H1 (cell line): ENCODE measurements around the gene MPZL3. TPM values are rescaled to one million over a fixed set of nuclear protein-coding genes. Genes with fewer than 3 reads are reported as not detected.

ENCODE experiments used
- CTCF ChIA-PET: fragments of 300-600 bp; sonication (Branson Sonifier 250); formaldehyde crosslinking; loops from one replicate; lab custom pipeline; 2021; ENCODE audit not compliant: partially characterized antibody; lab: Charles Lee
- POLR2A ChIA-PET: fragments of 300-600 bp; sonication (Branson Sonifier 250); formaldehyde crosslinking; loops from one replicate; lab custom pipeline; 2021; ENCODE audit warnings: inconsistent platforms; ENCODE audit not compliant: partially characterized antibody; lab: Charles Lee
- DNase-seq, 2 experiments: peaks; one replicate each; pipeline versions ENCODE4 v3.0.0 to v3.0.0-alpha.2; 2010 to 2022; ENCODE audit warnings: low spot score in 2 of 2, low read depth in 1 of 2, mixed read lengths in 1 of 2
- FAIRE-seq: peaks from 2 replicates; lab custom pipeline; 2011; peaks lifted over from hg19 to GRCh38; lab: Jason Lieb, UNC
- H2AFZ ChIP-seq: 2 replicates; pipeline ENCODE4 v1.8.1; 2012; ENCODE audit warnings: low read length, inconsistent platforms
- H2AK5ac ChIP-seq: 2 replicates; pipeline ENCODE4 v1.6.1; 2013; ENCODE audit warnings: low read depth, low read length
- H2BK120ac ChIP-seq: replicated peaks from 2 replicates; pipeline ENCODE3; 2013; ENCODE audit warnings: low read depth, low read length, inconsistent platforms
- H2BK12ac ChIP-seq: 2 replicates; pipeline ENCODE4 v1.6.1; 2013; ENCODE audit warnings: low read depth, low read length
- H2BK15ac ChIP-seq: 2 replicates; pipeline ENCODE4 v1.6.1; 2013; ENCODE audit warnings: low read length
- H2BK20ac ChIP-seq: 2 replicates; pipeline ENCODE4 v1.6.1; 2013; ENCODE audit warnings: low read length
- H2BK5ac ChIP-seq: 2 replicates; pipeline ENCODE4 v1.6.1; 2013; ENCODE audit warnings: low read depth, low read length
- H3K14ac ChIP-seq: 2 replicates; pipeline ENCODE4 v1.6.1; 2013; ENCODE audit warnings: inconsistent platforms; ENCODE audit not compliant: insufficient read length
- H3K18ac ChIP-seq: 2 replicates; pipeline ENCODE4 v1.6.1; 2013; ENCODE audit warnings: low read length; ENCODE audit errors: extremely low read depth
- H3K23ac ChIP-seq: 2 replicates; pipeline ENCODE4 v1.6.1; 2013; ENCODE audit warnings: inconsistent platforms; ENCODE audit not compliant: insufficient read length
- H3K23me2 ChIP-seq: 2 replicates; pipeline ENCODE4 v1.6.1; 2013; ENCODE audit warnings: low read depth, low read length
- H3K27ac ChIP-seq: 2 replicates; pipeline ENCODE4 v1.6.1; 2011; ENCODE audit warnings: low read depth, low read length, inconsistent platforms
- H3K27me3 ChIP-seq, 4 experiments: replicated peaks in 1 of 4; 1 replicate in 1 of 4; 2 replicates in 3 of 4; pipeline versions ENCODE4 v1.6.1 to v1.8.1; 2011 to 2013; ENCODE audit warnings: low read length in 3 of 4, mild to moderate bottlenecking in 3 of 4, inconsistent platforms in 2 of 4, mixed read lengths in 2 of 4, moderate library complexity in 1 of 4; ENCODE audit not compliant: control insufficient read depth in 3 of 4, insufficient read depth in 3 of 4; ENCODE audit errors: extremely low read depth in 1 of 4
- H3K36me3 ChIP-seq, 4 experiments: 2 replicates each; pipeline versions ENCODE4 v1.6.1 to v1.8.1; 2011 to 2013; ENCODE audit warnings: mild to moderate bottlenecking in 4 of 4, low read length in 3 of 4, moderate library complexity in 2 of 4, control low read depth in 1 of 4, inconsistent platforms in 1 of 4; ENCODE audit not compliant: insufficient read depth in 4 of 4, control insufficient read depth in 2 of 4
- H3K4ac ChIP-seq: replicated peaks from 2 replicates; pipeline ENCODE3; 2013; ENCODE audit warnings: low read length, low read depth, mixed read lengths, inconsistent platforms; ENCODE audit not compliant: insufficient read length
- H3K4me1 ChIP-seq, 4 experiments: replicated peaks in 1 of 4; 1 replicate in 1 of 4; 2 replicates in 3 of 4; pipeline versions ENCODE4 v1.6.1 to v1.8.1; 2011 to 2013; ENCODE audit warnings: low read length in 3 of 4, inconsistent platforms in 2 of 4, mixed read lengths in 1 of 4; ENCODE audit not compliant: insufficient read depth in 4 of 4, control insufficient read depth in 3 of 4
- H3K4me2 ChIP-seq, 2 experiments: 2 replicates each; pipeline versions ENCODE4 v1.6.1 to v1.8.1; 2011 to 2013; ENCODE audit warnings: low read depth in 2 of 2, low read length in 2 of 2, control low read depth in 1 of 2, inconsistent platforms in 1 of 2, mild to moderate bottlenecking in 1 of 2; ENCODE audit not compliant: insufficient read depth in 1 of 2
- H3K4me3 ChIP-seq, 4 experiments: fragments of 200-600, 300-600 bp in 1 of 4; sonication (generic), shearing (Covaris generic), sonication (Bioruptor Twin) in 1 of 4; 2 replicates each; pipeline versions ENCODE4 v1.5.1 to v1.8.1; 2011 to 2016; ENCODE audit warnings: low read length in 4 of 4, low read depth in 3 of 4, control low read depth in 2 of 4, inconsistent platforms in 2 of 4, mild to moderate bottlenecking in 2 of 4, mixed read lengths in 1 of 4, moderate library complexity in 1 of 4; ENCODE audit not compliant: insufficient read depth in 2 of 4; ENCODE audit errors: extremely low read depth in 1 of 4
- H3K56ac ChIP-seq: replicated peaks from 2 replicates; pipeline ENCODE3; 2013; ENCODE audit warnings: low read depth, mild to moderate bottlenecking, mixed read lengths, low read length, inconsistent platforms; ENCODE audit not compliant: insufficient read length
- H3K79me1 ChIP-seq: 2 replicates; pipeline ENCODE4 v1.6.1; 2013; ENCODE audit warnings: low read depth, low read length, control low read depth
- H3K79me2 ChIP-seq, 2 experiments: 2 replicates each; pipeline versions ENCODE4 v1.6.1 to v1.8.1; 2012 to 2013; ENCODE audit warnings: low read length in 2 of 2, mild to moderate bottlenecking in 2 of 2, inconsistent platforms in 1 of 2; ENCODE audit not compliant: insufficient read depth in 2 of 2, control insufficient read depth in 1 of 2
- H3K9ac ChIP-seq, 4 experiments: replicated peaks in 1 of 4; 1 replicate in 1 of 4; 2 replicates in 3 of 4; pipeline versions ENCODE4 v1.6.1 to v1.8.1; 2011 to 2013; ENCODE audit warnings: low read depth in 3 of 4, low read length in 3 of 4, control low read depth in 2 of 4, mild to moderate bottlenecking in 2 of 4, moderate library complexity in 2 of 4, inconsistent platforms in 1 of 4; ENCODE audit errors: extremely low read depth in 1 of 4
- H3K9me3 ChIP-seq, 2 experiments: 2 replicates each; pipeline versions ENCODE4 v1.6.1 to v1.8.1; 2012 to 2013; ENCODE audit warnings: mild to moderate bottlenecking in 2 of 2, moderate library complexity in 2 of 2, control low read depth in 1 of 2, inconsistent platforms in 1 of 2, low read depth in 1 of 2, low read length in 1 of 2, mixed read lengths in 1 of 2; ENCODE audit not compliant: insufficient read depth in 2 of 2
- H4K20me1 ChIP-seq, 2 experiments: replicated peaks in 1 of 2; 2 replicates each; pipeline versions ENCODE3 to v1.8.1; 2011 to 2013; ENCODE audit warnings: inconsistent platforms in 2 of 2, low read length in 2 of 2, mild to moderate bottlenecking in 1 of 2; ENCODE audit not compliant: insufficient read depth in 2 of 2, control insufficient read depth in 1 of 2
- H4K5ac ChIP-seq: 2 replicates; pipeline ENCODE4 v1.6.1; 2013; ENCODE audit warnings: low read length, low read depth, mixed read lengths, inconsistent platforms; ENCODE audit not compliant: insufficient read length
- H4K8ac ChIP-seq: 2 replicates; pipeline ENCODE4 v1.8.0; 2013; ENCODE audit warnings: mild to moderate bottlenecking, moderate library complexity, low read length, inconsistent platforms; ENCODE audit not compliant: insufficient read depth; ENCODE audit errors: extremely low read depth
- H4K91ac ChIP-seq: replicated peaks from 2 replicates; pipeline ENCODE3; 2013; ENCODE audit warnings: low read length, mixed read lengths, inconsistent platforms; ENCODE audit not compliant: insufficient read length
- CREB1 ChIP-seq: IDR thresholded peaks from 2 replicates; pipeline ENCODE4 v1.6.1; 2012; ENCODE audit warnings: inconsistent platforms
- JUND ChIP-seq: IDR thresholded peaks from 2 replicates; pipeline ENCODE4 v1.6.1; 2011; ENCODE audit warnings: mild to moderate bottlenecking, improper control_type of control experiment, low read length
- NANOG ChIP-seq: IDR thresholded peaks from 2 replicates; pipeline ENCODE4 v1.6.1; 2011; ENCODE audit warnings: low read length, low read depth, mild to moderate bottlenecking, inconsistent platforms; ENCODE audit not compliant: insufficient read depth, poor library complexity, severe bottlenecking
- RAD21 ChIP-seq, 2 experiments: IDR thresholded peaks in 1 of 2; conservative IDR thresholded peaks in 1 of 2; 2 replicates each; pipeline ENCODE4 v1.6.1; 2011; ENCODE audit warnings: low read depth in 2 of 2, low read length in 2 of 2, improper control_type of control experiment in 1 of 2, inconsistent platforms in 1 of 2, mild to moderate bottlenecking in 1 of 2, moderate library complexity in 1 of 2
- WGBS, 2 experiments: shearing (Covaris generic) in 1 of 2; methylation state at CpG; one replicate each; pipeline versions ENCODE4 v1.1.6 to v1.1.7; 2013 to 2015; ENCODE audit warnings: low lambda C conversion rate in 2 of 2, mixed read lengths in 2 of 2, inconsistent platforms in 1 of 2, low coverage in 1 of 2, missing lambda C conversion rate in 1 of 2; ENCODE audit not compliant: insufficient replicate concordance in 2 of 2, insufficient coverage in 1 of 2, insufficient read length in 1 of 2; ENCODE audit errors: extremely low coverage in 1 of 2, missing lambda C conversion rate in 1 of 2; 5-methylcytosine and 5-hydroxymethylcytosine counted together
- polyA plus RNA-seq, 7 experiments: library from polyadenylated mRNA; depleted of rRNA in 3 of 7; stranded (reverse) in 5 of 7; unstranded in 2 of 7; fragments of >200 nt in 5 of 7; fragments of 200-250 nt in 2 of 7; gene quantifications; 1 replicate in 5 of 7; 2 replicates in 1 of 7; 4 replicates in 1 of 7; pipeline versions ENCODE4 v1.2.1 to v1.2.3, GENCODE V29; 2011 to 2013; ENCODE audit warnings: missing spikeins in 2 of 7, mixed read lengths in 2 of 7
- total RNA-seq: library from RNA; stranded (reverse); fragmentation: NEBNext Ultra II Directional; extraction: Animal tissue kit (Norgen Biotek cat#: 25700); gene quantifications from 2 replicates; pipeline ENCODE4 v1.2.1, GENCODE V29; 2021

Gene MPZL3
- total and polyA plus RNA-seq, 2 of the 8 experiments (the other 6 are each of a cell fraction or from before 2014, with no cell fraction given), result 1.1 to 3.9 TPM

- no peak overlapping the region for H3K9ac ChIP-seq
- H3K4me2 ChIP-seq, result no peak overlapping the region
- no peak overlapping the region for H2AK5ac ChIP-seq
- H3K4me1 ChIP-seq, result peaks cover 3 to 11% (median 4%) of the 10 kb centered on the region in 4 experiments; a peak in 4 of 7 replicates
- no peak overlapping the region for H3K23ac ChIP-seq
- H3K79me1 ChIP-seq, result no peaks in the 10 kb centered on the region
- no peak overlapping the region for H3K56ac ChIP-seq
- 94% methylated on average over 3 of the region's 3 CpGs; no CpG with 5 or more reads in 1 of the 2 experiments for WGBS, 2 experiments
- no peak for DNase-seq
- H3K23me2 ChIP-seq, result peaks cover 5% of the 10 kb centered on the region; the same call in 1 of the 2 replicates
- H3K14ac ChIP-seq, result no peak overlapping the region
- no peak overlapping the region for H2AFZ ChIP-seq
- H3K79me2 ChIP-seq, result no peaks in the 10 kb centered on the region
- H3K4ac ChIP-seq, result no peak overlapping the region
- H3K36me3 ChIP-seq, result no peaks in the 10 kb centered on the region
- no peak overlapping the region for H2BK120ac ChIP-seq
- no peak overlapping the region for H3K27ac ChIP-seq
- H2BK12ac ChIP-seq, result no peak overlapping the region
- no peak for FAIRE-seq
- H4K91ac ChIP-seq, result no peak overlapping the region
- H3K4me3 ChIP-seq, result no peak overlapping the region
- ChIA-PET CTCF (interaction anchor here (0.6 to 3.9 kb wide), 7 partner anchors 15 to 89 kb away, joined by 3 to 16 read pairs (median 4); partner anchors contain the start of gene JAML), POLR2A (interaction anchor here (1.4 kb wide), 1 partner anchor 55 kb away, joined by 3 read pairs; no protein-coding TSS in a partner anchor)
- H3K9me3 ChIP-seq, result no peaks in the 10 kb centered on the region
- no peaks in the 10 kb centered on the region for H4K20me1 ChIP-seq
- H3K27me3 ChIP-seq, result peaks cover 1 to 28% (median 22%) of the 10 kb centered on the region in 4 experiments
- no peak overlapping the region for H4K8ac ChIP-seq
- no peak overlapping the region for H2BK5ac ChIP-seq
- no peak overlapping the region for H2BK20ac ChIP-seq
- no peak overlapping the region for H2BK15ac ChIP-seq
- no peak overlapping the region for H3K18ac ChIP-seq
- H4K5ac ChIP-seq, result no peak overlapping the region
- TF ChIP-seq JUND (no peak), NANOG (no peak), CREB1 (no peak), RAD21 (IDR thresholded peaks at IDR 0.05 in 1 of 2, conservative IDR thresholded peaks at IDR 0.05 in 1 of 2; ENCODE audit: low read depth in 2 of 2, low read length in 2 of 2) (no peak)
Measured at GRCh38 chr11:118260353-118260752, 8.2 kb upstream of the MPZL3 start.
